Endothelial cell of umbilical vein (primary cell): Measurements from ENCODE around the gene HGFAC.

Experiments used
- CTCF ChIP-seq, 2 donors: IDR thresholded peaks; 1 replicate in 1 of 2; 2 replicates in 1 of 2; pipeline ENCODE4 v1.5.1; 2011; ENCODE audit warnings: low read length in 2 of 2, mild to moderate bottlenecking in 2 of 2, moderate library complexity in 2 of 2, control low read depth in 1 of 2, inconsistent platforms in 1 of 2, low read depth in 1 of 2; ENCODE audit not compliant: insufficient read depth in 1 of 2; ENCODE audit errors: extremely low read depth in 1 of 2
- EZH2 ChIP-seq: IDR thresholded peaks from 2 replicates; pipeline ENCODE4 v1.6.1; 2012; ENCODE audit warnings: borderline replicate concordance, low read depth, mild to moderate bottlenecking, moderate library complexity, low read length, inconsistent platforms; ENCODE audit not compliant: severe bottlenecking
- FOS ChIP-seq: IDR thresholded peaks from 2 replicates; pipeline ENCODE4 v1.6.1; 2011; ENCODE audit warnings: mild to moderate bottlenecking, low read length, moderate library complexity, borderline replicate concordance; ENCODE audit not compliant: insufficient read depth
- GATA2 ChIP-seq: IDR thresholded peaks from 2 replicates; pipeline ENCODE4 v1.7.0; 2011; ENCODE audit warnings: low read depth, mild to moderate bottlenecking, moderate library complexity, mixed read lengths, low read length; ENCODE audit not compliant: insufficient read length, insufficient read depth
- MAX ChIP-seq: IDR thresholded peaks from 2 replicates; pipeline ENCODE4 v1.6.1; 2011; ENCODE audit not compliant: insufficient read depth, insufficient read length
- MYC ChIP-seq: IDR thresholded peaks from one replicate; pipeline ENCODE4 v1.6.1; 2011; ENCODE audit warnings: mild to moderate bottlenecking, low read depth, low read length
- POLR2A ChIP-seq: IDR thresholded peaks from 2 replicates; pipeline ENCODE4 v1.6.1; 2012; ENCODE audit warnings: low read depth, mild to moderate bottlenecking, control low read depth, low read length
- POLR2AphosphoS5 ChIP-seq: IDR thresholded peaks from 2 replicates; pipeline ENCODE4 v1.6.1; 2012; ENCODE audit warnings: low read depth, mild to moderate bottlenecking, control low read depth, low read length, moderate library complexity; ENCODE audit not compliant: insufficient read depth

- TF ChIP-seq CTCF (IDR thresholded peaks at IDR 0.05; ENCODE audit: extremely low read depth in 1 of 2, insufficient read depth in 1 of 2, low read depth in 1 of 2, low read length in 2 of 2) (peak in 1 of 2 donors; percentile 9), POLR2AphosphoS5 (no peak), GATA2 (no peak), MAX (no peak), FOS (no peak), POLR2A (no peak), MYC (no peak), EZH2 (no peak)
Observed at GRCh38 chr4:3434881-3435685, 6.7 kb upstream of the HGFAC start.
